HCT116 (cell line): ENCODE data around the gene SYNDIG1. TPM values are rescaled to one million over a fixed set of nuclear protein-coding genes. Genes with fewer than 3 reads are reported as not detected.

ENCODE experiments used
- ATAC-seq: fragments of 200-7000 bp; cut with Tn5 transposase; 2 replicates; pipeline ENCODE4 v1.9.1; 2020; ENCODE audit warnings: mild to moderate bottlenecking, moderate library complexity
- BruUV-seq: library from RNA; stranded (reverse); fragments of 400-500 nt; replicated peaks from 2 replicates; lab custom pipeline; 2021; lab: Mats Ljungman, UMichigan
- CTCF ChIA-PET: fragments of 300-600 bp; sonication (Branson Sonifier 250); formaldehyde crosslinking; loops from one replicate; lab custom pipeline; 2021; ENCODE audit warnings: antibody characterized with exemption; lab: Charles Lee
- POLR2A ChIA-PET: fragments of 300-600, 350-600 bp; sonication (Branson Sonifier 250); formaldehyde crosslinking; loops from one replicate; lab custom pipeline; 2021; ENCODE audit warnings: antibody characterized with exemption; lab: Charles Lee
- RAD21 ChIA-PET, 2 experiments: fragments of 300-600 bp; sonication (Branson Sonifier 250); formaldehyde crosslinking; loops; one replicate each; lab custom pipeline; 2023; ENCODE audit warnings: low total read pairs in 2 of 2; ENCODE audit not compliant: uncharacterized antibody in 2 of 2, unreplicated experiment in 2 of 2, low non-redundant PET in 1 of 2; lab: Charles Lee
- DNase-seq: peaks from one replicate; pipeline ENCODE4 v3.0.0-alpha.2; 2010; ENCODE audit warnings: low read depth, low spot score
- H2AFZ ChIP-seq: fragments of 200-600 bp; shearing (Covaris generic), sonication (generic); 2 replicates; pipeline ENCODE4 v1.6.1; 2017; ENCODE audit warnings: low read depth, mixed run types, mixed read lengths, antibody characterized with exemption, low read length; ENCODE audit not compliant: poor library complexity, severe bottlenecking
- H3K27ac ChIP-seq: 2 replicates; pipeline ENCODE4 v1.5.1; 2012; ENCODE audit warnings: low read depth, low read length
- H3K27me3 ChIP-seq: fragments of 200-600 bp; sonication (generic); 2 replicates; pipeline ENCODE4 v1.6.1; 2016; ENCODE audit warnings: mixed run types, low read length, mixed read lengths; ENCODE audit not compliant: insufficient read depth
- H3K36me3 ChIP-seq, 2 experiments: fragments of 200-500 bp in 1 of 2; fragments of 200-600 bp in 1 of 2; sonication (Bioruptor generic) in 1 of 2; sonication (generic) in 1 of 2; 2 replicates each; pipeline versions ENCODE4 v1.5.1 to v1.6.1; 2014 to 2016; ENCODE audit warnings: low read length in 2 of 2, inconsistent platforms in 1 of 2, mixed read lengths in 1 of 2, mixed run types in 1 of 2; ENCODE audit not compliant: insufficient read depth in 2 of 2, control insufficient read depth in 1 of 2
- H3K4me1 ChIP-seq, 2 experiments: fragments of 200-600 bp in 1 of 2; sonication (generic) in 1 of 2; 2 replicates each; pipeline versions ENCODE4 v1.5.1 to v1.6.1; 2012 to 2017; ENCODE audit warnings: low read length in 2 of 2, inconsistent platforms in 1 of 2, mild to moderate bottlenecking in 1 of 2, mixed read lengths in 1 of 2, mixed run types in 1 of 2, moderate library complexity in 1 of 2; ENCODE audit not compliant: insufficient read depth in 2 of 2, control insufficient read depth in 1 of 2
- H3K4me2 ChIP-seq: fragments of 200-600 bp; sonication (generic); 2 replicates; pipeline ENCODE4 v1.6.1; 2017; ENCODE audit warnings: mixed run types, low read length, mixed read lengths
- H3K4me3 ChIP-seq, 2 experiments: fragments of 200-600 bp in 1 of 2; sonication (generic) in 1 of 2; replicated peaks in 1 of 2; 2 replicates each; pipeline ENCODE4 v1.5.1; 2011 to 2016; ENCODE audit warnings: low read length in 2 of 2, control low read depth in 1 of 2, low read depth in 1 of 2, mild to moderate bottlenecking in 1 of 2, mixed read lengths in 1 of 2, mixed run types in 1 of 2
- H3K79me2 ChIP-seq: fragments of 200-600 bp; sonication (generic); 2 replicates; pipeline ENCODE4 v1.6.1; 2017; ENCODE audit warnings: mild to moderate bottlenecking, mixed run types, low read length, moderate library complexity, mixed read lengths; ENCODE audit not compliant: insufficient read depth
- H3K9ac ChIP-seq: fragments of 200-600 bp; sonication (generic); 2 replicates; pipeline ENCODE4 v1.6.1; 2016; ENCODE audit warnings: low read length, mixed read lengths
- H3K9me2 ChIP-seq: fragments of 200-600 bp; sonication (generic), shearing (Covaris generic); 2 replicates; pipeline ENCODE4 v1.6.1; 2017; ENCODE audit warnings: mixed run types, mild to moderate bottlenecking, moderate library complexity; ENCODE audit not compliant: insufficient read depth
- H3K9me3 ChIP-seq, 2 experiments: fragments of 200-500 bp in 1 of 2; fragments of 200-600 bp in 1 of 2; sonication (Bioruptor generic) in 1 of 2; sonication (generic) in 1 of 2; 2 replicates each; pipeline ENCODE4 v1.6.1; 2014 to 2017; ENCODE audit warnings: low read length in 2 of 2, mixed read lengths in 2 of 2, inconsistent platforms in 1 of 2, low read depth in 1 of 2, mild to moderate bottlenecking in 1 of 2, mixed run types in 1 of 2, moderate library complexity in 1 of 2; ENCODE audit not compliant: control insufficient read depth in 1 of 2, insufficient read depth in 1 of 2
- H4K20me1 ChIP-seq: fragments of 200-600 bp; sonication (generic), shearing (Covaris generic); 2 replicates; pipeline ENCODE4 v1.6.1; 2017; ENCODE audit warnings: mixed run types, mild to moderate bottlenecking, moderate library complexity; ENCODE audit not compliant: insufficient read depth
- ATF3 ChIP-seq: IDR thresholded peaks from 2 replicates; pipeline ENCODE4 v1.6.1; 2012
- CBX3 ChIP-seq: IDR thresholded peaks from 2 replicates; pipeline ENCODE4 v1.6.1; 2012; ENCODE audit warnings: low read depth
- CTCF ChIP-seq, 3 experiments: fragments of 200-600 bp in 1 of 3; sonication (generic) in 1 of 3; IDR thresholded peaks in 2 of 3; conservative IDR thresholded peaks in 1 of 3; 2 replicates each; pipeline ENCODE4 v1.5.1; 2012 to 2017; ENCODE audit warnings: low read depth in 2 of 3, low read length in 2 of 3, antibody characterized with exemption in 1 of 3, borderline replicate concordance in 1 of 3, control low read depth in 1 of 3, mild to moderate bottlenecking in 1 of 3, mixed read lengths in 1 of 3, mixed run types in 1 of 3, moderate library complexity in 1 of 3; ENCODE audit not compliant: insufficient read depth in 1 of 3
- EGR1 ChIP-seq: IDR thresholded peaks from 2 replicates; pipeline ENCODE4 v1.6.1; 2012; ENCODE audit warnings: low read depth
- ELF1 ChIP-seq: IDR thresholded peaks from 2 replicates; pipeline ENCODE4 v1.6.1; 2012; ENCODE audit warnings: low read depth, borderline replicate concordance
- EZH2 ChIP-seq: fragments of 200-600 bp; sonication (generic); IDR thresholded peaks from 2 replicates; pipeline ENCODE4 v1.6.1; 2017; ENCODE audit warnings: antibody characterized with exemption, mixed run types
- EZH2phosphoT487 ChIP-seq: fragments of 200-600 bp; IDR thresholded peaks from 2 replicates; pipeline ENCODE4 v1.6.1; 2018; ENCODE audit warnings: antibody characterized with exemption, borderline replicate concordance
- FOSL1 ChIP-seq: IDR thresholded peaks from 2 replicates; pipeline ENCODE4 v1.6.1; 2012; ENCODE audit warnings: low read depth
- JUND ChIP-seq: IDR thresholded peaks from 2 replicates; pipeline ENCODE4 v1.6.1; 2012
- POLR2A ChIP-seq: IDR thresholded peaks from 2 replicates; pipeline ENCODE4 v1.7.0; 2011; ENCODE audit warnings: borderline replicate concordance; ENCODE audit not compliant: insufficient read depth, insufficient read length; ENCODE audit errors: extremely low read depth
- POLR2AphosphoS5 ChIP-seq: IDR thresholded peaks from 2 replicates; pipeline ENCODE4 v1.6.1; 2011; ENCODE audit warnings: mild to moderate bottlenecking, low read depth, low read length, moderate library complexity
- SIN3A ChIP-seq: IDR thresholded peaks from 2 replicates; pipeline ENCODE4 v1.6.1; 2012; ENCODE audit warnings: low read depth
- SP1 ChIP-seq: IDR thresholded peaks from 2 replicates; pipeline ENCODE4 v1.6.1; 2012; ENCODE audit warnings: low read depth
- SRF ChIP-seq: IDR thresholded peaks from 2 replicates; pipeline ENCODE4 v1.6.1; 2012; ENCODE audit warnings: low read depth
- TCF7L2 ChIP-seq: IDR thresholded peaks from 2 replicates; pipeline ENCODE4 v1.7.0; 2011; ENCODE audit warnings: borderline replicate concordance, inconsistent platforms; ENCODE audit not compliant: insufficient read depth, insufficient read length; ENCODE audit errors: extremely low read depth
- ZBTB33 ChIP-seq: IDR thresholded peaks from 2 replicates; pipeline ENCODE4 v1.6.1; 2011; ENCODE audit warnings: mild to moderate bottlenecking, low read length, moderate library complexity; ENCODE audit not compliant: insufficient replicate concordance; ENCODE audit errors: extremely low read depth
- ZFX ChIP-seq: fragments of 450-650 bp; IDR thresholded peaks from 2 replicates; pipeline ENCODE4 v1.6.1; 2017
- intact Hi-C: fragments of 100-400 bp; cut with micrococcal nuclease; formaldehyde crosslinking; loops from 2 replicates; pipeline ENCODE4 v1.10.0; 2022
- total RNA-seq: library from RNA; stranded (reverse); gene quantifications from one replicate; pipeline ENCODE4 v1.2.1, GENCODE V29; 2021; ENCODE audit not compliant: unreplicated experiment
- TF ChIP-seq, protein P1 (sequence below): IDR thresholded peaks from 2 replicates; pipeline ENCODE4 v1.6.1; 2012; ENCODE audit warnings: low read depth
- TF ChIP-seq, protein P2 (sequence below): IDR thresholded peaks from 2 replicates; pipeline ENCODE4 v1.6.1; 2012

SYNDIG1 gene
- total RNA-seq, 1 experiment from 2014 or later, result not detected

GRCh38 chr20:24677626-24678315 is 208.3 kb downstream of the SYNDIG1 start:
- H2AFZ ChIP-seq, result no peak overlapping the region
- H3K79me2 ChIP-seq, result no peaks in the 10 kb centered on the region
- H3K9me3 ChIP-seq, result no peaks in the 10 kb centered on the region
- H3K36me3 ChIP-seq, result no peaks in the 10 kb centered on the region
- ATAC-seq (no peak), DNase-seq (no peak)
- H4K20me1 ChIP-seq, result no peaks in the 10 kb centered on the region
- intact Hi-C loops, result no loop called here
- no peak overlapping the region for H3K9ac ChIP-seq
- H3K27ac ChIP-seq, result no peak overlapping the region
- H3K4me3 ChIP-seq, result no peak overlapping the region
- ChIA-PET CTCF (no interaction called here), POLR2A (no interaction called here), RAD21 (no interaction called here)
- H3K4me1 ChIP-seq, result peaks cover 3 to 14% of the 10 kb centered on the region in 2 experiments
- H3K27me3 ChIP-seq, result no peaks in the 10 kb centered on the region
- no peak overlapping the region for H3K4me2 ChIP-seq
- TF ChIP-seq POLR2A, result no peak
- TF ChIP-seq CTCF (IDR thresholded peaks at IDR 0.05 in 2 of 3, conservative IDR thresholded peaks at IDR 0.05 in 1 of 3; ENCODE audit: borderline replicate concordance in 1 of 3, insufficient read depth in 1 of 3, low read depth in 2 of 3, low read length in 2 of 3), result no peak
- no peak for TF ChIP-seq EZH2phosphoT487
- TF ChIP-seq EZH2, result no peak
- TF ChIP-seq JUND, result no peak
- no peak for TF ChIP-seq EGR1
- TF ChIP-seq ZBTB33, result no peak
- TF ChIP-seq ELF1, result no peak
- no peak for TF ChIP-seq TCF7L2
- TF ChIP-seq CBX3, result no peak
- TF ChIP-seq SIN3A, result no peak
- no peak for TF ChIP-seq SRF
- TF ChIP-seq, protein P1, sequence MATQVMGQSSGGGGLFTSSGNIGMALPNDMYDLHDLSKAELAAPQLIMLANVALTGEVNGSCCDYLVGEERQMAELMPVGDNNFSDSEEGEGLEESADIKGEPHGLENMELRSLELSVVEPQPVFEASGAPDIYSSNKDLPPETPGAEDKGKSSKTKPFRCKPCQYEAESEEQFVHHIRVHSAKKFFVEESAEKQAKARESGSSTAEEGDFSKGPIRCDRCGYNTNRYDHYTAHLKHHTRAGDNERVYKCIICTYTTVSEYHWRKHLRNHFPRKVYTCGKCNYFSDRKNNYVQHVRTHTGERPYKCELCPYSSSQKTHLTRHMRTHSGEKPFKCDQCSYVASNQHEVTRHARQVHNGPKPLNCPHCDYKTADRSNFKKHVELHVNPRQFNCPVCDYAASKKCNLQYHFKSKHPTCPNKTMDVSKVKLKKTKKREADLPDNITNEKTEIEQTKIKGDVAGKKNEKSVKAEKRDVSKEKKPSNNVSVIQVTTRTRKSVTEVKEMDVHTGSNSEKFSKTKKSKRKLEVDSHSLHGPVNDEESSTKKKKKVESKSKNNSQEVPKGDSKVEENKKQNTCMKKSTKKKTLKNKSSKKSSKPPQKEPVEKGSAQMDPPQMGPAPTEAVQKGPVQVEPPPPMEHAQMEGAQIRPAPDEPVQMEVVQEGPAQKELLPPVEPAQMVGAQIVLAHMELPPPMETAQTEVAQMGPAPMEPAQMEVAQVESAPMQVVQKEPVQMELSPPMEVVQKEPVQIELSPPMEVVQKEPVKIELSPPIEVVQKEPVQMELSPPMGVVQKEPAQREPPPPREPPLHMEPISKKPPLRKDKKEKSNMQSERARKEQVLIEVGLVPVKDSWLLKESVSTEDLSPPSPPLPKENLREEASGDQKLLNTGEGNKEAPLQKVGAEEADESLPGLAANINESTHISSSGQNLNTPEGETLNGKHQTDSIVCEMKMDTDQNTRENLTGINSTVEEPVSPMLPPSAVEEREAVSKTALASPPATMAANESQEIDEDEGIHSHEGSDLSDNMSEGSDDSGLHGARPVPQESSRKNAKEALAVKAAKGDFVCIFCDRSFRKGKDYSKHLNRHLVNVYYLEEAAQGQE, result no peak
- no peak for TF ChIP-seq POLR2AphosphoS5
- no peak for TF ChIP-seq ATF3
- TF ChIP-seq ZFX, result no peak
- TF ChIP-seq, protein P2, sequence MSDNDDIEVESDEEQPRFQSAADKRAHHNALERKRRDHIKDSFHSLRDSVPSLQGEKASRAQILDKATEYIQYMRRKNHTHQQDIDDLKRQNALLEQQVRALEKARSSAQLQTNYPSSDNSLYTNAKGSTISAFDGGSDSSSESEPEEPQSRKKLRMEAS, result no peak
- no peak for TF ChIP-seq SP1
- no peak for TF ChIP-seq FOSL1
- H3K9me2 ChIP-seq, result no peaks in the 10 kb centered on the region
- BruUV-seq, result no TSS peak
